OCI-LY7 (cell line): ENCODE measurements around the gene CCDC148. TPM values are rescaled to one million over a fixed set of nuclear protein-coding genes. Genes with fewer than 3 reads are reported as not detected.
"Not testable (repeated sequence)": the region's sequence is repeated elsewhere in the genome, so short reads cannot be mapped to it uniquely, and the experiment has no call there.

Source experiments
- BruUV-seq: library from RNA; stranded (reverse); fragments of 400-500 nt; replicated peaks from 2 replicates; lab custom pipeline; 2021; lab: Mats Ljungman, UMichigan
- CTCF ChIA-PET: fragments of 300-600 bp; sonication (Branson Sonifier 250); formaldehyde crosslinking; loops from one replicate; lab custom pipeline; 2022; ENCODE audit warnings: antibody characterized with exemption; ENCODE audit not compliant: unreplicated experiment; lab: Charles Lee
- POLR2A ChIA-PET: fragments of 300-600 bp; sonication (Branson Sonifier 250); formaldehyde crosslinking; loops from one replicate; lab custom pipeline; 2022; ENCODE audit warnings: antibody characterized with exemption; lab: Charles Lee
- DNase-seq: peaks from one replicate; pipeline ENCODE4 v3.0.0-alpha.2; 2015; ENCODE audit warnings: low spot score
- H2AFZ ChIP-seq: fragments of 200-600 bp; sonication (generic), shearing (Covaris generic); 2 replicates; pipeline ENCODE4 v1.6.1; 2014; ENCODE audit warnings: mild to moderate bottlenecking, antibody characterized with exemption, low read length, moderate library complexity
- H3K27ac ChIP-seq: fragments of 200-600 bp; sonication (generic); 2 replicates; pipeline ENCODE4 v1.5.1; 2014; ENCODE audit warnings: mixed run types, low read depth, mild to moderate bottlenecking, moderate library complexity, low read length, inconsistent platforms; ENCODE audit not compliant: poor library complexity, severe bottlenecking
- H3K36me3 ChIP-seq: fragments of 200-600 bp; sonication (generic); 2 replicates; pipeline ENCODE4 v1.6.1; 2014; ENCODE audit warnings: mild to moderate bottlenecking, antibody characterized with exemption, low read length, moderate library complexity, mixed read lengths; ENCODE audit not compliant: insufficient read depth
- H3K4me1 ChIP-seq: fragments of 200-600 bp; sonication (generic); 2 replicates; pipeline ENCODE4 v1.5.1; 2014; ENCODE audit warnings: mild to moderate bottlenecking, low read length; ENCODE audit not compliant: insufficient read depth, poor library complexity, severe bottlenecking
- H3K4me2 ChIP-seq: fragments of 200-600 bp; sonication (generic); 2 replicates; pipeline ENCODE4 v1.6.1; 2014; ENCODE audit warnings: mild to moderate bottlenecking, low read length
- H3K4me3 ChIP-seq: fragments of 200-600 bp; sonication (generic); 2 replicates; pipeline ENCODE4 v1.5.1; 2014; ENCODE audit warnings: mild to moderate bottlenecking, low read depth, low read length; ENCODE audit not compliant: poor library complexity, severe bottlenecking
- H3K79me2 ChIP-seq: fragments of 200-600 bp; sonication (generic); 2 replicates; pipeline ENCODE4 v1.6.1; 2016; ENCODE audit warnings: low read depth, mild to moderate bottlenecking, low read length, moderate library complexity, mixed read lengths; ENCODE audit not compliant: insufficient read depth
- H3K9me2 ChIP-seq: fragments of 200-600 bp; sonication (generic); 2 replicates; pipeline ENCODE4 v1.6.1; 2016; ENCODE audit warnings: mild to moderate bottlenecking, low read length, mixed read lengths; ENCODE audit not compliant: insufficient read depth
- H3K9me3 ChIP-seq: fragments of 200-600 bp; sonication (generic); 2 replicates; pipeline ENCODE4 v1.6.1; 2014; ENCODE audit warnings: mild to moderate bottlenecking, mixed run types, low read length, mixed read lengths
- H4K20me1 ChIP-seq: fragments of 200-600 bp; sonication (generic); 2 replicates; pipeline ENCODE4 v1.6.1; 2014; ENCODE audit warnings: mild to moderate bottlenecking, antibody characterized with exemption, low read length, moderate library complexity, mixed read lengths; ENCODE audit not compliant: insufficient read depth
- CTCF ChIP-seq: fragments of 200-600 bp; sonication (generic); conservative IDR thresholded peaks from 2 replicates; pipeline ENCODE4 v1.5.1; 2014; ENCODE audit warnings: mild to moderate bottlenecking, antibody characterized with exemption, low read length, moderate library complexity, mixed read lengths
- EZH2phosphoT487 ChIP-seq: fragments of 200-600 bp; sonication (generic); IDR thresholded peaks from 2 replicates; pipeline ENCODE4 v1.6.1; 2018; ENCODE audit warnings: low read depth, borderline replicate concordance, mild to moderate bottlenecking, mixed run types, antibody characterized with exemption, low read length, moderate library complexity, mixed read lengths
- intact Hi-C: fragments of 100-400 bp; cut with micrococcal nuclease; formaldehyde crosslinking; loops from one replicate; pipeline ENCODE4 v1.10.0; 2022; ENCODE audit not compliant: unreplicated experiment
- total RNA-seq, 2 experiments: library from RNA; depleted of rRNA in 1 of 2; stranded (reverse); fragments of >200 nt in 1 of 2; shearing (Covaris generic) in 1 of 2; gene quantifications; 2 replicates each; pipeline ENCODE4 v1.2.3, GENCODE V29; 2014 to 2022

Gene CCDC148
- total RNA-seq, 2 experiments from 2014 or later, result 0.19 to 0.99 TPM

GRCh38 chr2:158473719-158474392, 17.3 kb upstream of the CCDC148 start:
- Histone ChIP-seq H2AFZ (no peak overlapping the region), H3K9me2 (no peaks in the 10 kb centered on the region), H3K9me3 (no peaks in the 10 kb centered on the region), H4K20me1 (no peaks in the 10 kb centered on the region), H3K79me2 (no peaks in the 10 kb centered on the region), H3K4me3 (no peak overlapping the region), H3K4me1 (peaks cover 4% of the 10 kb centered on the region), H3K36me3 (peaks cover 13% of the 10 kb centered on the region; the same call in 1 of the 2 replicates), H3K4me2 (no peak overlapping the region), H3K27ac (no peak overlapping the region)
- intact Hi-C loops, result no loop called here
- DNase-seq, result peak; percentile 12
- TF ChIP-seq EZH2phosphoT487 (no peak), CTCF (peak; percentile 59)
- ChIA-PET POLR2A (interaction anchor here (0.7 to 1.3 kb wide), 3 partner anchors 9 to 13 kb away, joined by 3 to 4 read pairs (median 3); no protein-coding TSS in a partner anchor), CTCF (no interaction called here)
- no TSS peak for BruUV-seq

GRCh38 chr2:158473300-158473699, 16.7 kb upstream of the CCDC148 start:
- H2AFZ ChIP-seq, H3K79me2 ChIP-seq, DNase-seq, H3K4me3 ChIP-seq, H3K4me2 ChIP-seq, BruUV-seq, H4K20me1 ChIP-seq, intact Hi-C loops, H3K27ac ChIP-seq, H3K9me2 ChIP-seq, H3K9me3 ChIP-seq, CTCF ChIA-PET, H3K4me1 ChIP-seq: not testable (repeated sequence)
- POLR2A ChIA-PET, result interaction anchor here (0.6 to 1.3 kb wide), 5 partner anchors 8 to 17 kb away, joined by 3 to 4 read pairs (median 3); partner anchors contain the start of gene CCDC148
- H3K36me3 ChIP-seq, result peaks cover 13% of the 10 kb centered on the region; the same call in 1 of the 2 replicates

- POLR2A ChIA-PET, result interaction anchor here (0.6 to 1.3 kb wide), 4 partner anchors 8 to 17 kb away, joined by 3 to 4 read pairs (median 3); partner anchors contain the start of gene CCDC148
- CTCF ChIA-PET, H3K27ac ChIP-seq, H3K9me3 ChIP-seq, H3K79me2 ChIP-seq, H2AFZ ChIP-seq, intact Hi-C loops, DNase-seq, H3K4me3 ChIP-seq, H4K20me1 ChIP-seq, BruUV-seq, H3K4me1 ChIP-seq, H3K9me2 ChIP-seq, H3K4me2 ChIP-seq: not testable (repeated sequence)
- peaks cover 13% of the 10 kb centered on the region; the same call in 1 of the 2 replicates for H3K36me3 ChIP-seq
These were observed 16.3 kb upstream of the CCDC148 start for GRCh38 chr2:158472829-158473228.
